ENCODE data around the gene ADARB1.

Gene ADARB1

DNA sequence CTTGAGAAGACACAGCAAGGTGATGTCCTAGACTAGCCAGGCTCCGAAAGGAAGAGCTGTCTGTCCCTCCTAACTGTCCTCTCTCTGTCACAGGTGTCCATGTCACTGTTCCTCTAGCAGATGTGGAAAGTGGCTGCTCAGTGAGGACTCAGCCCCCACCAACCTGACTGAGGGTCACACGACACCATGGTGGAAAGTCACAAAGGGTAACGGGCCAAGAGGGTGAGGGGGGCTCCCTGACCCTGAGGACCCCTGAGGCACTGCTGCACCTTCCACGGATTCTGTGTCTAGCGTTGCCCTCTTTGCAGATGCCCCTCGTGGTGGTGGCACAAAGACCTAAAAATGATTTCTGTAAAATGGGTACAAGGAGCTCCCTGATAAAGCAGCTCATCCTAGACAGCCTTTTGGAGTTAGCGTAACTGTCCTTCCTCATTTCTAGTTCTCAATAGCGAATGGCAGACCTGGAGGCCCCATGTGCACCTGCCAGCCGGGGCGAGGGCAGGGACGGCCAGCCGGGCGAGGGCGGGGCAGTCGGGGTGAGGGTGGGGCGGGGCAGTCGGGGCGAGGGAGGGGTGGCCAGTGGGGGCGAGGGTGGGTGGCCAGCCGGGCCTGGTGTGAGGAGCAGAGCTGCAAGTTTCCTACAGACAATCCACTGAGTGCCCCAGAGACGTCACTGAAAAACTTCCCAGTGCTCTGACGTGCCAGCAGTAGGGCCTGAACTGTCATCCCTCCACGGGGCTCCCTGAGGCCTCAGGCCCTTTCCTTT, 189.9 kb downstream of the ADARB1 start:
- TF ChIP-seq, protein P1, sequence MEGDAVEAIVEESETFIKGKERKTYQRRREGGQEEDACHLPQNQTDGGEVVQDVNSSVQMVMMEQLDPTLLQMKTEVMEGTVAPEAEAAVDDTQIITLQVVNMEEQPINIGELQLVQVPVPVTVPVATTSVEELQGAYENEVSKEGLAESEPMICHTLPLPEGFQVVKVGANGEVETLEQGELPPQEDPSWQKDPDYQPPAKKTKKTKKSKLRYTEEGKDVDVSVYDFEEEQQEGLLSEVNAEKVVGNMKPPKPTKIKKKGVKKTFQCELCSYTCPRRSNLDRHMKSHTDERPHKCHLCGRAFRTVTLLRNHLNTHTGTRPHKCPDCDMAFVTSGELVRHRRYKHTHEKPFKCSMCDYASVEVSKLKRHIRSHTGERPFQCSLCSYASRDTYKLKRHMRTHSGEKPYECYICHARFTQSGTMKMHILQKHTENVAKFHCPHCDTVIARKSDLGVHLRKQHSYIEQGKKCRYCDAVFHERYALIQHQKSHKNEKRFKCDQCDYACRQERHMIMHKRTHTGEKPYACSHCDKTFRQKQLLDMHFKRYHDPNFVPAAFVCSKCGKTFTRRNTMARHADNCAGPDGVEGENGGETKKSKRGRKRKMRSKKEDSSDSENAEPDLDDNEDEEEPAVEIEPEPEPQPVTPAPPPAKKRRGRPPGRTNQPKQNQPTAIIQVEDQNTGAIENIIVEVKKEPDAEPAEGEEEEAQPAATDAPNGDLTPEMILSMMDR (IDR thresholded peaks at IDR 0.05; ENCODE audit: low read depth, low read length, missing control alignments) = no peak
- no peak overlapping the region for H3K4me3 ChIP-seq (ENCODE audit: low read depth, low read length)
- DNase-seq (ENCODE audit: low read depth) = no peak

DNA sequence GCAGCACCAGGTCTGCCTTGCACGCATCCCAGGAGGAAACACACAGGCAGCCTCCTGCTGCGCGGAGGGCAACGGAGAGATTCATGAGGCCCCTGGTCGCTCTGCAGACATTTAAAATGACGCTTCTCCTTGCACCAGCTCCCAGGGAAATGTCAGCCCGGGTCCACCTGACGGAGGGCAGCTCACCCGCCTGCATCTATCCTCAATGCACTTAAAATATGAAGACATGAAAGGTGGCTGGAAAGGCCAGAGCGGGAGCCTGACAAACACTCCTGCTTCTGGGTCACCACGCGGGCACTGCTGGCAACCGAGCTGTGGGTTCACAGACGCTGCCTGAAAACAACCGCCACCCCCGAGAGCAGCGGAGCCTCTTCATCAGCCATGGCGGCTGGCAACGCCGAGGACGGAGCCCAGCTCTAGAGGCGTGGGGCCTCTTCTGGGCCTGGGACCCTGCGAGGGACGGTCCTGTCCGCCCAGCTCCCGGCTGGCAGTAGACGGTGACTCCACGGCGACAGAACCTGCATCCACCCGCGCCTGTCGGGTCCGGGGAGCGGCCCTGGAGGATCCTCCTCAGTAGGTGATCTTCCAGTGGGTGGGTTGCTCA, 190.6 kb downstream of the ADARB1 start:
- H3K4me3 ChIP-seq (ENCODE audit: low read depth, low read length) = no peak overlapping the region
- in situ Hi-C loops (cut with HindIII; ENCODE audit: low sequenced_read_pairs) = no loop called here
- DNase-seq (ENCODE audit: low read depth) = no peak
- TF ChIP-seq, protein P1 (IDR thresholded peaks at IDR 0.05; ENCODE audit: low read depth, low read length, missing control alignments) = no peak

More for the DNA sequence above, 189.9 kb downstream of the ADARB1 start:
- in situ Hi-C loops (cut with HindIII; ENCODE audit: low sequenced_read_pairs) = no loop called here

DNA sequence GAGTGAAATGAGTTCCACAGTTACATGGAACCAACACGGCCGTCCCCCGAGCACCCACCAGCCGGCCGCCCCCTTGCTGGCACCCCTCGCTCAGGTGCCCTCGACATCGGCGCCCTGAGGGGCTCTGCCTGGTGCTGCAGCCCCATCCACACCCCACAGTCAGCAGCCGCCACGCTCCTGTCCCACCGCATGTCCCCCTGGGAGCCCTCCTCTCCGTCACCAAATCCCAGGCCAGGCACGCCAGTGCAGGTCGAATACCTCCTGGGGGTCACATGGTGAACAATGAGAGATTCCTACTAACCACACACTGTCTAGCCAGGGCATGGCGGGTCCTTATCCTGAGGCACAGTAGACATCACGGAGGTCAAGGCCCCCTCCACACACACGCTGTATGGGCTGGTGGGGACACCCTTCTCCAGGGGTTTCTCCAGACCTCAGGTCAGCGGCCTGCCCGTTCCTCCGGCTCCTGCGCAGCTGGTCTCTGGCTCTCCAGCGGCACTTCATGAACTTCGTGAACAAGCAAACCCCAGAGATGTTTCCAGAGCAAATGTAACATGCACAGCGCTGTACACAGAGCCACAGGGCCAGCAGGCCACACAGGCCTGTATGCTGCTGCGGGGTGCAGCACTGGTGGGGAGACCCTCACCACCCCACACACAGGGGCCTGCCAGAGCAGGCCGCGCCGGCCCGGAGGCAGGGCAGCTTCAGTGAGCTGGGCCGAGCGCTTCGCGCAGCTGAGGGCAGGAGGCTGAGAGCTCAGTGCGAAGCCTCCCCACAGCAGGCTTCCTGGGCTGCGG, 191.5 kb downstream of the ADARB1 start:
- H3K4me3 ChIP-seq (ENCODE audit: low read depth, low read length) = no peak overlapping the region
- no peak for DNase-seq (ENCODE audit: low read depth)
- in situ Hi-C loops (cut with HindIII; ENCODE audit: low sequenced_read_pairs) = no loop called here
- TF ChIP-seq, protein P1 (IDR thresholded peaks at IDR 0.05; ENCODE audit: low read depth, low read length, missing control alignments) = no peak

DNA sequence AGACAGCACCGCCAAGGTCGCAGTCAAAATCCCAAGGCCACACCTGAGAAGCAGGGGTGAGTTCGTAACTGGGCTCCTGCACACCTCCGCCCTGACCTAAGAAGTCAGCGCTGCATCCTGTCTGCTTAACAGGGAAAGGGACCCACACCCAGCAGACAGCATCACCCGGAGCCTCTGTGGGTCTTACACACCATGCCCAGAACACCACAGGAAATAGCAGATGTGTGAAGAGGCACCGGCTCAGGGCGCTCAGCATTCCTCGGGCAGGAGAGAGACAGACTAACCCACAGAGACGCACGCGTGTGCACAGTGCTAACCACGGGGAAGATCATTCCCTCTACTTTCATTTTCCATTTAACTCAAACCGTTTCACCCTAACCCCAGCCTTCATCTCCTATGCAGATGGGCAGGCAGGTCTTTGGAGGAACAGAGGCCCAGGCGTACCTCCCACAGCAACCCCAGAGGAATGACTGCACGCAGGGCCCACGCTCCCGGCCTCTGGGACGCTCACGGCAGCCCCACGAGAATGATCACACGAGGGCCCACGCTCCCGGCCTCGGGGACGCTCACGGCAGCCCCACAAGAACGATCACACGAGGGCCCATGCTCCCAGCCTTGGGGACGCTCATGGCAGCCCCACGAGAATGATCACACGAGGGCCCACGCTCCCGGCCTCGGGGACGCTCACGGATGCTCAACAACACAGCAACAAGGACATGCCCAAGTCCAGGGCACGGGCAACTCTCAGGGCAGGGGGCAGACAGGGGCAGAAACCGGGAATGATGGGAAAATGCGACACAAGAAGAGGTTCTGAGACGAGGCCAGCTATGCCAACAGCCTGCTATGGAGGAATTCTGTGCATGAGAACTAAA, 192.4 kb downstream of the ADARB1 start:
- H3K4me3 ChIP-seq (ENCODE audit: low read depth, low read length) = no peak overlapping the region
- in situ Hi-C loops (cut with HindIII; ENCODE audit: low sequenced_read_pairs) = no loop called here
- no peak for DNase-seq (ENCODE audit: low read depth)
- TF ChIP-seq, protein P1 (IDR thresholded peaks at IDR 0.05; ENCODE audit: low read depth, low read length, missing control alignments) = no peak

DNA sequence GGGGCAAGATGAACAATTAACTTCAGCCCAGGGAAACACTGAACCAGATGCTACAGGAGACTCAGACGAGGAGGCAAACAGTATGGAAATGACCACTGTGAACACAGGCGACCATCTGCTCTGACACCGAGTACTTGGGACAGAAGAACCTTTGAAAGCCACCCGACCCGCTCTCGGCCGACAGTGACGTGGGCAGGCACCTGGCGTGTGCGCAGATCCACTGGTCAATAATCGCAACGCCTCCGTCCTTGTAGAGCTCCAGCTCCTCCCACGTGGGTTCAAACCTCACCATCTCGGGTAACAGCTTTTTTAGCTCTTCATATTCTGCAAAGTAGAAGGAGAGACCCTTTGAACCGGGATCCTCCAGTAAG, 193.0 kb downstream of the ADARB1 start:
- DNase-seq (ENCODE audit: low read depth) = no peak
- TF ChIP-seq, protein P1 (IDR thresholded peaks at IDR 0.05; ENCODE audit: low read depth, low read length, missing control alignments) = no peak
- in situ Hi-C loops (cut with HindIII; ENCODE audit: low sequenced_read_pairs) = no loop called here
- no peak overlapping the region for H3K4me3 ChIP-seq (ENCODE audit: low read depth, low read length)

DNA sequence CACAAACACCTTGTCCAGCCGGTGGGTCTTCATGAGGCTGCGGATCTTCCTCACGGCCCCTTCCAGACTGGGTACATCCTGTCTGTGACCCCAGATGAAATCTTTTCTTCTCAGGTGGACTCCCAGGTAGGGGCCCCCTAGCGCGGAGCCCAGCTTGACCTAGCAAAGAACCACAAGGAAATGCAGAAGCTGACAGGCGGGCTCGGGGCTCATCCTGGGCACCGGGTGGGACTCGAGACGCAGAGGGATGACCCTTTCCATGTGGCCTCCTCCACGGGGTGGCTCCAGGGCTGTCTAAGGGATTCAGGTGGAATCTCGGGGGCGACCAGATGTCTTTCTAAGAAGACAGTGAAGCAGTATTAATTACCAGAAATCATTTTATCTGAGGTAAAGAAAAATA, 195.5 kb downstream of the ADARB1 start:
- no peak overlapping the region for H3K4me3 ChIP-seq (ENCODE audit: low read depth, low read length)
- in situ Hi-C loops (cut with HindIII; ENCODE audit: low sequenced_read_pairs) = no loop called here
- DNase-seq (ENCODE audit: low read depth) = no peak
- TF ChIP-seq, protein P1 (IDR thresholded peaks at IDR 0.05; ENCODE audit: low read depth, low read length, missing control alignments) = no peak

All from astrocyte of the cerebellum (primary cell).